Suppressor macrophage (primary cell): ENCODE measurements around the gene ANKRD28.
"Not testable (repeated sequence)": the region's sequence is repeated elsewhere in the genome, so short reads cannot be mapped to it uniquely, and the experiment has no call there.

Experiments used
- DNase-seq, 4 experiments: peaks; one replicate each; pipeline ENCODE4 v3.0.0-alpha.2; 2020 to 2022

The ANKRD28 gene

DNA sequence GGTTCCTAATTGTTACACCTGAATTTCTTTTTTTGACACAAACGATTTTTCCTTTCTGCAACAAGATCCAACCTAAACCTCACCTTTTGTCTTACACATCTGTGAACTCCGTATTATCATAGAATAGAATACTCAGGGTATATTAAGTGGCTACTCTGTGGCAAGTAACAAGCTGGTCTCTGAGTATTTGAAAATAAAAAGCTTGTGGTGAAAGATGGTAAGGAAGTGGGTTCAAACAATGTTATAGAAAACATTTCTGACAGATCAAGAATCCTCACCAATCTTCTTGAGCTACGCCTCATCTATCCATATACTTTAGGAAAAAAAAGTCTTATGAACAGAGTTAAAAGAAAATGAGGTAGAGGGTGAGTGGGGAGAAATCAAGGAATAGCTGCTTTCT lies 3.5 kb upstream of the ANKRD28 start:
- no peak for DNase-seq

DNA sequence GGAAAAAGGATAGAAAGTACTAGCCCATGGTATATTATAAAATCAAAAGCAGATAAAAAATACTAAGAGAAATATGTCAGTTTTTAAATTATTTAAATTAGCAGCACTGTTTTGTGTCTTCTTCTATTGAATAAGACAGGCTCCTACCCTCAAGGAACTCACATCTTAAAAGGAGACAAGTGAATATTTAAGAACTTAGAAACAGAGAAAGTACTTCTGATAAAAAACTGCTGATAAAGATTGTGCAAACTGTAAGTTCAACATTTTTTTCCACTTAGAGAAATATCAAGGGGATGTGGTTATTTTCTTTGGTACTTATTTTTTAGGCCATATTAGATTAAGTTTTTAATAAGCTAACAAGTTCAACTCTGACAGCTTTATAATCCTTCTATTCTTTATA lies 3.0 kb upstream of the ANKRD28 start:
- peak in 1 of 4 experiments; percentile 18 for DNase-seq

GRCh38 chr3:15800327-15800726 lies 2.5 kb upstream of the ANKRD28 start:
- no peak for DNase-seq

DNA sequence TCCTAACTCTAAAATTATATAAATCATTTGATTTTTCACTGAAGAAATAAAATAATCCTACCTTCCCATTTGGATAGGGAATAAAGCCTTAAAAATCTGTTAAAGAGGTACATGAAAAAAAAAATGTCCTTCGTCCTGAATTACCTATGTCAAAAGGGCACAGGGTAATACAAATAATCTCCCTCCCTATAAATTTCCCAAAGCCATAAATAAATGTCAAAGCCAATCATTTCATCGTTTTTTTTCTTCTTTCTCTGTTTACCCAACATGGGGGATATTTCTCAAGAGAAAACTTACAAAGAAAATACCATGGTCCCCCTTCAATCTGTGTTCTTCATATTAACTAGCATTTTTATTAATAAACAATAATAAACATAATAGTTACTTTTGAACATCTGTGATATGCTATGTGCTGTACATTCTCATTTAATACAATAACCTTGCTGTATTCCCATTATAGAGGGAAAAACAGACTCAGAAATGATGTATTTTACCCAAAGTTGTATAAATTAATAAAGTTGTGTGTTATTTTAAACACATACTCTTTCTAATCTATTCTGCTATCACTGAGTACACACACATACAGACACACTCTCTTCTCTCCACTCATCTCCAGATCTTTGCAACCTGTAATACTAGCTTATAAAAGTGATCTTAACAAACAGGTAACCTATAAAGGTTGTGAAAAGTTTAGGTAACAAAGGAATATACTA lies 910 bp upstream of the ANKRD28 start:
- DNase-seq: no peak

DNA sequence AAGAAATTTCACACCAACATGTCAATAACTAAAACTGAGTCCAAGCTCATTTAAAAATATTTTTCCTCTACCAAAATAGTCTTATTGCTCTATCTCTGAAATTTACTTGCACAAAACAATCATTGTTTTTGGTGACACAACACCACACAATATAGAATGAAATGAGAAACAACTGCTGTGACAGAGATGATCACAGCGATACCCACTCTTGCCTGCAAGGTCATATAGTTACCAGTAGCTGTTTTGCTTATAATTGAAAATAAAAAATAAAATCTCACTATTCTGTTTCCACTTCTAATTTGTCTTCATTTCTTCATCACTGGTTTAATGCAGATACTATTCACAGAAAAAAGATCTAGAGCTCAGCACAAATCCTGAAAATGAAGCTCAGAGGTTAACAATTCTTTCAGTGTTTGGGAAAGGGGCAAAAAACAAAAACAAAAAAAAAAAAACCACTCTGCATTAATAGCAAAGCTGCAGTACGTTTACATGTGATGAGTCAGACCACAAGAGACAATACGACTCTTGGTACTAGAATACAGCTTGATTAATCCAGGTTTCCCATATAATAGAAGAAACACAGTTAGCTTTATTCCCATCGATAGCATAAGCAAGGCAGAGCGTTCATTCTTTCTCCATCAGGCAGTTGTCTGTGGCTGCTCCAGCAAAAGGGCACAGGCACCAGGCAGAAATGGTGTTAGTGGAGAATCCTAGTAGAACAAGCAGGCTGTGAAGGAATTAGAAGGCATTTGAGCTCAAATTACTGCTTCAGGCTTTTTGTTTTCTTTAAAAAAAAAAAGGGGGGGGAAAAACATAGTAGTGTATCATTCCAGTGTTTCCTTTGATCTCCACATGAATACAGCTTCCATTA lies 773 bp downstream of the ANKRD28 start:
- peak; percentile 22 to 63 (median 38) for DNase-seq

- DNase-seq: no peak
Observed at GRCh38 chr3:15796331-15796730, 1.4 kb downstream of the ANKRD28 start.

DNA sequence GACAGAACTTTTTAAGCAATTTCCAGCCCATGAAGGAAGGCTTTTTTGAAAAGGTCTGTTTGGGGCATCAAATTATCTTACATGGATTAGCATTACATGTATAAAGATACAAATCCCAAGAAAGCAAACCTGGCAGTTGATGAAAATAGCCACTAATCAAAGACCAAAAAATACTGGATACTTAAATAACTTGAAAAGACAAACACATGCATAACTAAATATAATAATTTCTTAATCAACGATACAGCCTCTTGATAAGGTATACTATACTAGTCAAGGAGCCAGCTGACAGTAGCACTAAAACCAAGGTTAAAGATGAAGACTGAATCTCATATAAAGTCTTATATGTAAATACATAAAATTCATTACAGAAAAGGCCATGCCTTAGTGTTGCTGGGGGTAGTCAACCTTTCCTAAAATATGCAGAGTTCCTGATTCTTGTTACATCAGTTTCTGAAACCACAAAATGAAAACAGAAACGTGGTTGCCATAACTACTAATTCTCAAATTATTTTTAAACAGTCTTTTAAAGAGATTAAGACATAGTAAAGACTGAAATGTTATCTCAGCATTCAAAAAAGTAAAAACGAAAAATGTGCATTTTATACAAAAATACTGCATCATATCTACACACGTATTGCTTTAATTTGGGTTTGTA lies 2.0 kb downstream of the ANKRD28 start:
- peak; percentile 37 to 84 (median 60) for DNase-seq

DNA sequence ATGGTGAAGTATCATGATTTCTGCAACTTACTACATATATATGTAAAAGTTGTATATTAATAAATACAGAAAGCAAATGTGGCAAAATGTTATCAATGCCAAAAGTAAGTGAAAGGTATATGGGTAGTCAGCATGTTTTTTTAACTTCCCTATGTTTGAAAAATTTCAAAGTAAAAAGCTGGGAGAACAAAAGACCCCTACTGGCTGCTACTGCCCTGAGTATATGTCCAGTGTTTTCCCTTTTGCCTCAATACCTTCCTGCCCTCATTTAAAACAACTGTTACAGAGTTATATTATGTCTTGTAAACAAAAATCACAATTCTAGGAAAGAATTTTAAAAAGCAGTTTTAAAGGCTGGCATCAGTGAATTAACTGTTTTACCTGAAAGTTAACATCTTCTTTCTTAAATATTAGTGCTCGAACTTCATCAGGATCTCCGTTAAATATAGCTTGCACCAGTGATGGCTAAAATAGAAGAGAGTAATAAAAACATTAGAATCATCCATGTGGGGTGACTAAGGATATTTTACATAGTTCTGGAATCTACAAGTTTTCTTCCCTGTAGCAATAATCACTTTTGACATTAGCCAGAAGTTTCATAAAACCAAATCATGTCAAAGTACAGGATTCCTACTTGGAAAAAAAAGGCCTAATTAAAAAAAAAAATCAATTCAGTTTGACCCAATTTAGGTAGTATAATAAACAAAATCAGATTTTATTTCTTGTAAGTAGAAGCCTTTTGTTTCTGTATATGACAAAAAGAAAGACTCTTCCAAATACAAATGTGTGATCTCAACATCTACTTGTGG lies 2.7 kb downstream of the ANKRD28 start:
- peak in 2 of 4 experiments; percentile 35 to 49 for DNase-seq

DNA sequence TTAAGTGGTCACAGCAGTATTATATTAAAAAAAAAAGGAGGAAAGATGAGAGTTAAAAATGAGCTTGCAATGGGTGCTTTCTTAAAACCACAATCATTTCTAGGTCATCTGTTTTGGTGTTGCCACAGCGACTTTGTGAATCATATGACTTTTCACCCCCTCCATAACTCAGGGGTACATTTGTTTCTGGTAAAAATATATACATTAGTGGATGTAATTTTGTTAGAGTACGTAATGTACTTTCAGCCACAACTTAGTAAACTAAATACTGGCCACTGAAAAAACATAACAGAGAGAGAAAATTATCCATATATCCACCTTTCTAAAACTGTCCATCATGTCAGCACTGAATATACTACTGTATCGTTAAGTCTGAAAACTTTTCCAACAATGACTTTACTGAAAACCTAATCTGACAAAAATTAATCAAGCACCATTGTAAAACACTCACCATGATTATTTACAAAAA lies 3.4 kb downstream of the ANKRD28 start:
- DNase-seq: peak; percentile 33 to 70 (median 53)

DNA sequence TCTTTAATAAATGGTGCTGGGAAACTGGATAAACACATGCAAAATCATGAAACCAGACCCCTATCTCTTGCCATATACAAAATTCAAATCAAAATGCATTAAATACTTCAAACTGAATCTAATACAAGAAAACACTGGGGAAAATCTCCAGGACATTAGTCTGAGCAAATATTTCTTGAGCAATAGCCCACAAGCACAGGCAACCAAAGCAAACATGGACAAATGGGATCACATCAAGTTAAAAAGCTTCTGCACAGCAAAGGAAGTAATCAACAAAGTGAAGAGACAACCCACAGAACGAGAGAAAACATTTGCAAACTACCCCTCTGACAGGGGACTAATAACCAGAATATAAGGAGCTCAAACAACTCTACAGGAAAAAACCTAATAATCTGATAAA lies 6.3 kb downstream of the ANKRD28 start:
- DNase-seq: no peak

- no peak for DNase-seq
Observed at GRCh38 chr3:15787941-15788340, 9.8 kb downstream of the ANKRD28 start.

- no peak for DNase-seq
Observed at GRCh38 chr3:15787526-15787925, 10.3 kb downstream of the ANKRD28 start.

DNA sequence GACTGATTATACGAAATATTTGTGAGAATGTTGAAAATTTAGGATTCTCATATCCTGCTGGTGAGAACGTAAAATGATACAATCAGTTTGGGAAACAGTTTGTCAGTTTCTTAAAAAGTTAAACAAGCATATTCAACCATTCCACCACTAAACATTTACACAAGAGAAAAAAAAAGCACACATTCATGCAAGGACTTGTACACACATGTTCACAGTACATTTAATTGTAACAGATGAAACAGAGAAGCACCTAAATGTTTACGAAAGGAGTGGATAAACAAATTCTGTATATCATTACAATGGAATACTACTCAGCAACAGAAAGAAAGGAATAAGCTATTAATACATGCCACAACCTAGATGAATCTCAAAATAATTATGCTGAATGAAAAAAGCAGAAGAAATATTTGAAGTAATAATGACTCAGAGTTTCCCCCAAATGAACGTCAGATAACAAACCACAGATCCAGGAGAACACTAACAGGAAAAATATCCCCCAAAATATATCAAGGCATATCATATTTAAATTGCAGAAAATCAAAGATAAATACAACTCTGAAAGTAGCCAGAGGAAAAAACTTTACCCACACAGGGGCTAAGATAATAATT lies 14.3 kb downstream of the ANKRD28 start:
- peak in 2 of 4 experiments; percentile 33 to 41 for DNase-seq

GRCh38 chr3:15782429-15782828 lies 15.3 kb downstream of the ANKRD28 start:
- no peak for DNase-seq

GRCh38 chr3:15781637-15782402 lies 16.0 kb downstream of the ANKRD28 start:
- DNase-seq: no peak

GRCh38 chr3:15781131-15781530 lies 16.6 kb downstream of the ANKRD28 start:
- DNase-seq: no peak

- DNase-seq: no peak
Observed at GRCh38 chr3:15779111-15779510, 18.7 kb downstream of the ANKRD28 start.

- DNase-seq: no peak
Observed at GRCh38 chr3:15778332-15778858, 19.4 kb downstream of the ANKRD28 start.

GRCh38 chr3:15774931-15775560 lies 22.7 kb downstream of the ANKRD28 start:
- not testable (repeated sequence) for DNase-seq

DNA sequence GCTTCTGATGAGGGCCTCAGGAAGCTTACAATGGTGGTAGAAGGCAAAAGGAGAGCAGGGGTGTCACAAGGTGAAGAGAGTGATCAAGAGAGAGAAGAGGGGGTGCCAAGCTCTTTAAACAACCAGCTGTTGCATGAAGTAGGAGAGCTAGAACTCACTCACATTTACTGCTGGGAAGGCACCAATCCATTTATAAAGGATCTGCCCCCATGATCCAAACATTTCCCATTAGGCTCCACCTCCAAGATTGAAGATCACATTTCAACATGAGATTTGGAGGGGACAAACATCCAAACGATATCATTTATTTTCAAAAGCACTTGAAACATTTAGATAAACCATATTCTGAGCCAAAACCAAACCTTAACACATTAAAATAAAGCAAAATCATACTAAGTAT lies 26.3 kb downstream of the ANKRD28 start:
- no peak for DNase-seq
